ENCODE data around the gene LRMDA.

Gene LRMDA

DNA sequence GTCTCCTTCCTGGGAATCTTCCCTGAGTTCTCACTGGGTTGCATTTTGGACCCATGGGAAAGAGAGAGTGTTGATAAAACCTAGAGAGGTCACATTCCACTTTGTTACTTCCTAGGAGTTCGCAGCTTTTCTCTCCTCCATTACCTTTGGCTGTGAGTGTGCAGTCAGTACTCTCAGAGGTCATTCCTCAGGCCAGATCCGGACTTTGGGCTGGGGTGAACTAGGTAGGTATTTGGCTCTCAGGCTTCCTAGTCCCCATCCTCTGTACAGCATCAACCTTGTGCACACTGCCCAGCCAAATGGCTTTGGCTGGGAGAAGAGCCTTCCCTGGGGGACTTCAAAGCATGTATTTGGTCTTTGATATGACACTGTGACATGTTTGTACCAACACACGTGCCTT lies 508.1 kb downstream of the LRMDA start:
- Mint-ChIP-seq H3K4me1 (no peaks in the 10 kb centered on the region), H3K27me3 (no peaks in the 10 kb centered on the region), H3K9me3 (no peaks in the 10 kb centered on the region), H3K4me3 (no peak overlapping the region), H3K36me3 (no peaks in the 10 kb centered on the region), H3K27ac (no peak overlapping the region)
- CTCF ChIA-PET: no interaction called here
- DNase-seq: no peak

DNA sequence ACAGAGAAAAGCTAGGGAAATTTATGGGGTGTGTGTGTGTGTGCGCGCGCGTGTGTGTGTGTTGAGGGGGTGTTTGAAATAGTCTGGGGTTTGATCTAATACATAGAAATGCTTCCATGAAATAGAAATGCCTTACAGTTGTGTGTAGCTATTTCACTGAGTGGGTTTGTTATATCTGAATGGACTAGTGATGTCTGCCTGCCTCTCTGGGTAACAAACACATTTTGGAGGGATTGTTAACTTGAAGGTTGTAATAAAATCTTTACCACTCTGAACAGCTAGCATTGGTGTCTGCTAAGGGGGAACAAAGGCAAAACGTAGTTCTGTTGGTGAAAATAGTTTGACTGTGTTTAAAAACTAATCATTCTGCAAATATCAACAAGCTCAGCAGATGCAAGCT lies 509.3 kb downstream of the LRMDA start:
- no peaks in the 10 kb centered on the region for H3K36me3 Mint-ChIP-seq
- no peak overlapping the region for H3K4me3 Mint-ChIP-seq
- no peaks in the 10 kb centered on the region for H3K27me3 Mint-ChIP-seq
- DNase-seq: no peak
- CTCF ChIA-PET: no interaction called here
- H3K9me3 Mint-ChIP-seq: no peaks in the 10 kb centered on the region
- H3K4me1 Mint-ChIP-seq: no peaks in the 10 kb centered on the region
- no peak overlapping the region for H3K27ac Mint-ChIP-seq

DNA sequence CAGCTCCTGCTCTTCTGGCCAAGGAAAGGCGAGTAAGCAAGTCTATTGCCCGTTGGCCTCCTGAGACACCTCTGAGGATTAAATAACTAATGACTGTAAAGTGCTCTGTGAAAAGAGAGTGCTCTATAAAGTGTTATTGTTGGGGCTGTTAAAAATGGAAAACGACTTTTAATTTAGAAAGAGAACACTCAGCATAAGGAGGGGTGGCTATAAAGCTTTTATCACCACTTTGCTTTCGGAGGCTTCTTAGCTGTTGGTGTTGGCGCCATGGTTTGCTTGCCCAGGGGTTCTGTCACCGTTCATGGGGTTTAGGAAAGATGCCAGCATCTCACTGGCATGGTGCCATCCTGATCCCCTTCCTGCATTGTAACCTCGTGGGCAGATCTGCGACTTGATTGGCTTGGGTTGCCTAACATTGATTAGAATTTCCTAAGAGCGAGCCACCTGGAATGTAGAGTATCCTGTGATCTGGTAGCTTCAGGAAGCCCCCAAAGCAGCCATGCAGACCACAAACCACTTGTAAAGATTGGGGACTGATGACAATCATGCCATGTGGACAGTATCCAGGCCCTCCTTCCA lies 509.9 kb downstream of the LRMDA start:
- no peaks in the 10 kb centered on the region for H3K4me1 Mint-ChIP-seq
- no peaks in the 10 kb centered on the region for H3K36me3 Mint-ChIP-seq
- H3K27ac Mint-ChIP-seq: no peak overlapping the region
- no peaks in the 10 kb centered on the region for H3K9me3 Mint-ChIP-seq
- no peak for DNase-seq
- no peaks in the 10 kb centered on the region for H3K27me3 Mint-ChIP-seq
- CTCF ChIA-PET: no interaction called here
- H3K4me3 Mint-ChIP-seq: no peak overlapping the region

DNA sequence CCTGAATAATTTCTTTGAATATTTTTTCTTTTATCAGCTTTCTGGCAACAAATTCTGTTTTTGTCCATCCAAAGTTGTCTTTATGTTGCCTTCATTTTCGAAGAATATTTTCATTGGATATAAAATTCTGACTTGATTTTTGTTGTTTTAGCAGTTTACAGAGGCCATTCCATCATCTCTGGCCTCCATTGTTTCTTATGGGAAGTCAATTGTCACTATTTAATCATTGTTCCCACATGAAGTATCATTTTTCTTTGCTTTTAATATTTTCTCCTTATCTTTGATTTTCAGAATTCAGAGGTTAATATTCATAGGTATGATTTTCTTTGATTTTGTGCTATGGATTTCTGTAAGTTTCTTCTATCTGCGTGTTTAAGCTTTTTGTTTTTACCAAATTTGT lies 512.6 kb downstream of the LRMDA start:
- no peak overlapping the region for H3K27ac Mint-ChIP-seq
- no peaks in the 10 kb centered on the region for H3K27me3 Mint-ChIP-seq
- CTCF ChIA-PET: interaction anchor here (1.1 kb wide), 1 partner anchor 92 kb away, joined by 3 read pairs; no protein-coding TSS in a partner anchor
- no peaks in the 10 kb centered on the region for H3K9me3 Mint-ChIP-seq
- no peaks in the 10 kb centered on the region for H3K36me3 Mint-ChIP-seq
- DNase-seq: no peak
- H3K4me3 Mint-ChIP-seq: no peak overlapping the region
- H3K4me1 Mint-ChIP-seq: no peaks in the 10 kb centered on the region

DNA sequence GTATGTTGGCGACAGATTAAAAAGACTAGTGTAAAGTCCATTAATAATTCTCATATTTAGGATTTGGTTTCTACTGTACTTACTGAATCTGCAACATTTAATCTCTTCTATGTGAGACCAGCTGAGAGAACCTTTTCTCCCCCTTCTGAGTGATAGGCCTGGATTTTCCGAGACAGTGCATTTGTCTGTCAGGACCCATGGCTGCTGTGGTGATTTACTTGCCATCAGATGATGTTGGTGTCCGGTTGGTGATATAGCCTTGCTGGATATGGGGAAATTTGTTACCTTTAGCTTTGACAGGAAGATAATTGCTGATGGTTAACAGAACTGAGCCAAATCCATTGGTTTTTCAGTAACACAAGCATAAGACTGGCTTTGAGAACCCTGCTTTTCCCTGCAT lies 517.2 kb downstream of the LRMDA start:
- H3K36me3 Mint-ChIP-seq: no peaks in the 10 kb centered on the region
- no peak overlapping the region for H3K4me3 Mint-ChIP-seq
- DNase-seq: no peak
- H3K27ac Mint-ChIP-seq: no peak overlapping the region
- no peaks in the 10 kb centered on the region for H3K9me3 Mint-ChIP-seq
- CTCF ChIA-PET: no interaction called here
- H3K4me1 Mint-ChIP-seq: no peaks in the 10 kb centered on the region
- no peaks in the 10 kb centered on the region for H3K27me3 Mint-ChIP-seq

DNA sequence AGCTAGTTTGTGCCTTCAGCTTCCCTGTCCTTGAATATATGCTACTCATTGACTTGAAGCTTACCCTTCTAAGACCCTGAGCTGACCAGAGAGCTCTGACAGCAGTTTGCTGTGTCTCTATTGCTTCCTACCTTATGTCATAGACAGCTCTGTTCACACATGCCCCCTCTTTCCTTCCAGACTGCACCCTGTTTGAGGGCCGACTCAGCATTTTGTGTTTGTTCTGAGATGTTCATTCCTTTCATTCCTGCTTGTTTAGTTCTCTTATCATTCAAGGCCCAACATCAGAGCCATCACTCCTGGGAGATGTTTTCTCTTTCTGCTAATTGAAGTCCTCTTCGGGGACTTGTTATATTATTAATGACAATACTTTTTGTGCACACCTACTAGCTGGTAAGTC lies 518.9 kb downstream of the LRMDA start:
- Mint-ChIP-seq H3K4me1 (no peaks in the 10 kb centered on the region), H3K27ac (no peak overlapping the region), H3K36me3 (no peaks in the 10 kb centered on the region), H3K4me3 (no peak overlapping the region), H3K9me3 (no peaks in the 10 kb centered on the region), H3K27me3 (no peaks in the 10 kb centered on the region)
- DNase-seq: no peak
- CTCF ChIA-PET: no interaction called here

DNA sequence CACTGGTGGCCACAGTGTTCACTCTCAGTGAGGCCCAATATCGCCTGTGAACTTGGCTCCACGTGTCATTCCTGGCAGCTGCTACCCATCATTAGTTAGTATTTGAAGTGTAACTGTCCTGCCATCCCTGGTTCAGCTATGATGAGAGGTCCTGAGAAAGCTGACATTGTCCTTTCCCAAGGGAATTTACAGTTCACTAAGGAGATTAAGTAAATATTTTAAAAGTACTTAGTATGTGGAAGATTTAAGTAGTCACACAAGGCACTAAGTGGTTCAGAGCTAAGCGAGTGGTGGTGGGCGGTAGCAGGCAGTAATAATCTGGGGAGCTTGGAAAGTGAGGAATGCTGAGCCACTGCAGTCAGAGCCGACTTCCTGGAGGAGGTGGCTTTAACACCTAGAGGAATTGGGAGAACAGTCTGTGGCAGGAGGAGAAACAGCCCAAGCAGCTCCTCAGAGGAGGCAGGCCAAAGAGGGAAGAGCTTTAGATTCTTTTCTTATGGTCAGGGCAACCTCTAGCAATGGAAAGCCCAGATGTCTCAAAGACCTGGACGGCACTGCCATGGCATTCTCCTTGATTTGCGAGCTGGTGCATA lies 519.7 kb downstream of the LRMDA start:
- Mint-ChIP-seq H3K27me3 (no peaks in the 10 kb centered on the region), H3K9me3 (no peaks in the 10 kb centered on the region)
- DNase-seq: no peak

DNA sequence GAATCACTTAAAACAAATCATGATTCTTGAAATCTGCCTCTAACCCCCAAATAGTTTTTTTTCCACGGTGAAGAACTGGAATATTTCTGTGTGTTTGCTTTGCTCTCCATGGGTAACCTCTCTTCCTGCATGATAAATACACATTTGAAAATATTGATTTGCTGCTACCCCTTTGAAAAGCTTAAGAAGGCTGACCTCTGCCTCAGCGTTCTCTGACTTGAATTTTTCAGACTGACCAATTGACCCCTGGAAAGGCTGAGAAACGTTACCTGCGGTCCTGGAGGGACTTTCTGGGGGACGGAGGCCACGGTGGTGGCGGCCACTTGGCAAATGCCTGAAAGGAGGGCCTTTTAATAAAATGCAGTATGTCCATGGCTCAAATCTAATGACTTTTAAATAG lies 520.2 kb downstream of the LRMDA start:
- CTCF ChIA-PET: no interaction called here
- Mint-ChIP-seq H3K27me3 (no peaks in the 10 kb centered on the region), H3K9me3 (no peaks in the 10 kb centered on the region), H3K36me3 (no peaks in the 10 kb centered on the region), H3K4me3 (no peak overlapping the region), H3K4me1 (no peaks in the 10 kb centered on the region), H3K27ac (no peak overlapping the region)
- no peak for DNase-seq

More for the DNA sequence above, 519.7 kb downstream of the LRMDA start:
- Mint-ChIP-seq H3K27ac (no peak overlapping the region), H3K4me1 (no peaks in the 10 kb centered on the region), H3K4me3 (no peak overlapping the region), H3K36me3 (no peaks in the 10 kb centered on the region)
- CTCF ChIA-PET: no interaction called here

DNA sequence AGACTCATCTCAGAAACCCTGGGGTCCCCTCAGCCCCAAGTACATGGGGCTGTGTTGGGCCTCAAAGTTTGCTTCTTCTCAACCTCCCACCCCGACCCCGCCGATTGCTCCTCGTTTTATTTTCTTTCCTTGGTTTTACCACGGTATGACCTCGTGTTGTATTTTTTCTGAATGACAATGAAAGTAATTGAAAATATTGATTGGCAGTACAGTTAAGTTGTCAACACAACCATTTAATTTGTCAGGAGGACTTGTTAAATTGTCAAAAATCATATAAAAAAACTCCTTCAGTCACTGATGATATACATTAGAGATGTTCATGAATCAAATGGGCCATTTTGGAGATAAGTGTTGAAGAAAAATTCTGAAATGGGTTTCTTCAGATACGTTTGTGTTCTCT lies 520.7 kb downstream of the LRMDA start:
- no peaks in the 10 kb centered on the region for H3K4me1 Mint-ChIP-seq
- H3K9me3 Mint-ChIP-seq: no peaks in the 10 kb centered on the region
- H3K4me3 Mint-ChIP-seq: no peak overlapping the region
- no peak overlapping the region for H3K27ac Mint-ChIP-seq
- H3K27me3 Mint-ChIP-seq: no peaks in the 10 kb centered on the region
- H3K36me3 Mint-ChIP-seq: no peaks in the 10 kb centered on the region
- DNase-seq: no peak
- CTCF ChIA-PET: no interaction called here

DNA sequence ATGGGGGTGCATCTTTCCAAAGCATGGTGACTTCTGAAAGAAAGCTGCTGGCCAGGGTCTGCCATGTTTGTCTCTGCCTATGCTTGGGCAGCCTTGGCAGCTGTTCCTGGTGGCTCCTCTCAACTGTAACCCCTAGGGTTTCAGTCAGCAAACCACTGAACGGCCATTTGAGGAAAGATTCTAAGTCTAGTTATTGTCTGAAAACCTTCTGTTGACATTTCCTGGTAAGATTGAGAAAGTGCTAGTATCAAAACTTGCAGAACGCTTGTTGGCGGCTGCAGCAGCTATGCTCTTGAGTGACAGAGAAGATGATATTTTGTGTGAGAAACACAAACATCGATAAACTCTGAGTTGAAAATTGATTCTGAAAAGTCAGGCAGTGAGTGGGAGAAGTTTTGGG lies 523.1 kb downstream of the LRMDA start:
- CTCF ChIA-PET: interaction anchor here (0.5 kb wide), 1 partner anchor 65 kb away, joined by 3 read pairs; no protein-coding TSS in a partner anchor
- Mint-ChIP-seq H3K4me3 (no peak overlapping the region), H3K27ac (no peak overlapping the region), H3K36me3 (no peaks in the 10 kb centered on the region), H3K9me3 (no peaks in the 10 kb centered on the region), H3K4me1 (no peaks in the 10 kb centered on the region), H3K27me3 (no peaks in the 10 kb centered on the region)
- DNase-seq: no peak

DNA sequence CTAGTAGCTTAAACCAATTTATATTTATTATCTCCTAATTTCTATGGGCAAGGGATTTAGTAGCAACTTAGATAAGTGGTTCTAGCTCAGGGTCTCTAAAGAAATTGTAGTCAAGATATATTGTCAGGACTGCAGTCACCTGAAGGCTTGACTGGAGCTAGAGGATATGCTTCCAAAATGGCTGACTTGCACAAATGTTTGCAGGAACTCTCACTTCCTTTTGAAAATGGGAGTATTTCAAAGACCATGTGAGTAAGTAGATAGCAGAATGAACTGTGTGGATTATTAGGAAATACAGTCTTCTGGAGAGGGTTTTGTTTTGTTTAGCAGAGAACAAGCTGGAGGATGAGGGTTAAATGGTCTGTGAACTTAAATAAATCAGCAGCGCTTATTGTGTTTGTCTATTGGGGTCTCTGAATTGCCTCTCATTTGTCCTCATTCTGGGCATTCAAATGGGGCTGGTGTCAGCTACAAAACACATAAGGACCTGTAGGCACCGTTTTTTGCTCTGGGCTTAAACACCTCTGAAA lies 524.6 kb downstream of the LRMDA start:
- H3K27ac Mint-ChIP-seq: no peak overlapping the region
- H3K36me3 Mint-ChIP-seq: no peaks in the 10 kb centered on the region
- no peaks in the 10 kb centered on the region for H3K4me1 Mint-ChIP-seq
- H3K4me3 Mint-ChIP-seq: no peak overlapping the region
- no peaks in the 10 kb centered on the region for H3K27me3 Mint-ChIP-seq
- H3K9me3 Mint-ChIP-seq: no peaks in the 10 kb centered on the region
- DNase-seq: no peak
- CTCF ChIA-PET: no interaction called here

DNA sequence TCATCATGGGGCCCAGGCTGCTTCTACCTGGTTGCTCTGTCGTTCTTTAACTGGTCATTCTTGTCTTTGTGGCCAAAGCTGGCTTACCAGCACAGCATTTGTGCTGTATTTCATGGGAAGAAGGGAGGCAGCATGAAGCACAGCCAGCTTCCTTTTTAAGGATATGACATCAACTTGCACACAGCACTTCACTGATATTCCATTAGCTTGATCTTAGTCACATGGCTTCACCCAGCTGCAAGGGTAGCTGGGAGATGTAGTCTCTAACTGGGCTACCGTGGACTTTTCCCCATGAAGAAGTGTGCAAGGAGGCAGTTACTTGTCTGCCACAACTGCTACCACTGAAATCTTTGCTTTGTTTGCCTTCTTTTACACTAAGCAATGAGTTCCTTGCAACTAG lies 525.2 kb downstream of the LRMDA start:
- H3K4me3 Mint-ChIP-seq: no peak overlapping the region
- no peaks in the 10 kb centered on the region for H3K36me3 Mint-ChIP-seq
- H3K9me3 Mint-ChIP-seq: no peaks in the 10 kb centered on the region
- H3K27ac Mint-ChIP-seq: no peak overlapping the region
- CTCF ChIA-PET: no interaction called here
- DNase-seq: no peak
- no peaks in the 10 kb centered on the region for H3K27me3 Mint-ChIP-seq
- no peaks in the 10 kb centered on the region for H3K4me1 Mint-ChIP-seq

DNA sequence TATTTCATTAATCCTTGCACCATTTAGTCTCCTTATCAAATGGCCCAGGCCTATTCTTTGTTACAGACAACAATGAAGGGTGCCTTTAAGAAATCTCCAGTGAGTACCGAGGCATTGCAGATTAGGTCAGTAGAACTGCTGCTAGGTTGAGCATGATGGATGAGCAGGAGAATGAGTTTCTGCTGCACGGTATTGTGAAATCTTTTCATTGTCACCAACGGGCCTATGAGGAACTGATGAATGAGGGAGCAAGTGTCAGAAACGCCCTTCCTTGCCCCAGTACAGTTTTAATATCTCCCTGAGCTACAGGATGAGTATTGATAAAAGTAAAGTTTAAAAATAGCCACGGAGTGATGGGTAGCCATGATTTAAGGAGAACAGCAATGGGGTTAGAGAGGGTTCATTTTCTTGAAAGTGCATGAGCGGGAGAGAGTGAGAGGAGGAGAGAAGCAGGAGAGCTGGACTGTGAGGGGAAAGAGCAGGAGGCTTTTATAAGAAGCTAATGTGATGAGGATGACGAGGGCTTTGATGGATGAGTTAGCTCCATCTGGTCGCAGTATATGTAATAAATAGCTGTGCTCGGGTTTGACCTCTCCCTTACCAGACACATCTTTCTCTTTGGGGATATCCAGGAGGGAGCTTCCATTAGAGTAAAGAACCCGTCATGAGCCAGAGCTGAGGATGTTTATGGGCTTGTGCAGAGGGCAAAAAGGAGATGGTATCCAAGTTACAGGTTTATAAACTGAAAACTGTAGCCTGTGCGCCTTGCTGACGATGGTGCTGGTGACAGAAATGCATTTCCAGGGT lies 526.1 kb downstream of the LRMDA start:
- Mint-ChIP-seq H3K4me1 (no peaks in the 10 kb centered on the region), H3K27me3 (no peaks in the 10 kb centered on the region), H3K36me3 (no peaks in the 10 kb centered on the region), H3K9me3 (no peaks in the 10 kb centered on the region), H3K4me3 (no peak overlapping the region), H3K27ac (no peak overlapping the region)
- DNase-seq: no peak
- CTCF ChIA-PET: no interaction called here

DNA sequence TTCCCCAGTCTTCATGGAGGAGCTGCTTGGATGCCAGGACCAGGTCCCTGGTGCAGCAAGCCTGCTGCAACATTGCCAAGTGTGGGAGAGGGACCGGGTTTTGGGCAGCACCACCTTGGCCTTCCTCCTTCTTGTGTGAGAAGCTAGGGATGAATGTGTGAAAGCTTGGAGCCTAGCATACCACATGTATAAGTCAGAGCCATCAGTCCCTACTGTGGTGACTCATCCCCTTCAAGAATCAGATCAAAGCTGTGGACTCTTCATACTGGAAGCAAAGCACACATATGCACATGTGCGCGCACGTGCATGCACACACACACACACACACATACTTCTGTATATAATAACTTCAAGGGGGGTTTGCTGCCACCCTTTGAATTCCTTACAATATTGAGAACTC lies 527.8 kb downstream of the LRMDA start:
- Mint-ChIP-seq H3K9me3 (no peaks in the 10 kb centered on the region), H3K4me1 (no peaks in the 10 kb centered on the region), H3K36me3 (no peaks in the 10 kb centered on the region), H3K27me3 (no peaks in the 10 kb centered on the region), H3K27ac (no peak overlapping the region), H3K4me3 (no peak overlapping the region)
- no peak for DNase-seq
- CTCF ChIA-PET: interaction anchor here (0.6 kb wide), 1 partner anchor 57 kb away, joined by 3 read pairs; no protein-coding TSS in a partner anchor

DNA sequence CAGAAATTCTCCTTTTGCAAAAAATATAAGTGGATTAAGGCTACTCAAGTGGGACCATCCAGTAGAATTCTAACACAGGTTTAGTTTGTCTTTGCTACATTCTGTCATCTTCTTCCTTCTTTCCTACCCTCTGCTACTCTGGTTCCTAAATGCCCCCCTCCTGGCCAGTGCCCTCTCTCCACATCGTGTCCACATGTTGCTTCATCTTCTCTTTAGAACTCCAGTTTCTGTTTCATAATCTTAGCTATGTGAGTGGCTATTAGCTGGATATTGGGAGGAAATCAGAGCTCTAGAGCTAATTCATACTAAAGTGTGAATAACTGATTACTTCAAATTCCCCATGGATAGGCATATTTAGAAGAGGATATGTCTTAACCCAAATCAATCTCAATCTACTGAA lies 528.5 kb downstream of the LRMDA start:
- CTCF ChIA-PET: no interaction called here
- Mint-ChIP-seq H3K9me3 (no peaks in the 10 kb centered on the region), H3K36me3 (no peaks in the 10 kb centered on the region), H3K27ac (no peak overlapping the region), H3K4me1 (no peaks in the 10 kb centered on the region), H3K4me3 (no peak overlapping the region), H3K27me3 (no peaks in the 10 kb centered on the region)
- no peak for DNase-seq
